GM19438 (cell line): ENCODE data around the gene SMIM23.

ENCODE experiments used
- ATAC-seq: cut with Tn5 transposase; IDR thresholded peaks from one replicate; pipeline ENCODE4 v1.9.1; 2021; ENCODE audit warnings: low read depth; ENCODE audit not compliant: unreplicated experiment

SMIM23 gene

GRCh38 chr5:171785517-171785916 lies at the start of gene SMIM23:
TSS of gene SMIM23 (plus strand) at chr5:171785817. CDS start at chr5:171785872, 55 bp downstream.
- no peak for ATAC-seq

- no peak for ATAC-seq
These were observed 48.4 kb upstream of the SMIM23 start for GRCh38 chr5:171736976-171737891.

- no peak for ATAC-seq
These were observed 47.1 kb upstream of the SMIM23 start for GRCh38 chr5:171738501-171738900.

- no peak for ATAC-seq
These were observed 46.3 kb upstream of the SMIM23 start for GRCh38 chr5:171739271-171739670.

- ATAC-seq, result no peak
These were observed 42.1 kb upstream of the SMIM23 start for GRCh38 chr5:171743436-171744076.

GRCh38 chr5:171744264-171744663 lies 41.4 kb upstream of the SMIM23 start:
- no peak for ATAC-seq

GRCh38 chr5:171744882-171745281 lies 40.7 kb upstream of the SMIM23 start:
- ATAC-seq, result no peak

- ATAC-seq, result no peak
These were observed 40.0 kb upstream of the SMIM23 start for GRCh38 chr5:171745602-171746001.

GRCh38 chr5:171747061-171747859 lies 38.4 kb upstream of the SMIM23 start:
- ATAC-seq, result no peak

- ATAC-seq, result no peak
These were observed 36.9 kb upstream of the SMIM23 start for GRCh38 chr5:171748720-171749119.

GRCh38 chr5:171749365-171749764 lies 36.3 kb upstream of the SMIM23 start:
- ATAC-seq, result no peak

- no peak for ATAC-seq
These were observed 35.3 kb upstream of the SMIM23 start for GRCh38 chr5:171750311-171750788.

- ATAC-seq, result no peak
These were observed 30.2 kb upstream of the SMIM23 start for GRCh38 chr5:171755354-171755821.

GRCh38 chr5:171757853-171758535 lies 27.6 kb upstream of the SMIM23 start:
- ATAC-seq, result no peak

- ATAC-seq, result no peak
These were observed 25.8 kb upstream of the SMIM23 start for GRCh38 chr5:171759777-171760176.

GRCh38 chr5:171762021-171762608 lies 23.5 kb upstream of the SMIM23 start:
- no peak for ATAC-seq

GRCh38 chr5:171762903-171763302 lies 22.7 kb upstream of the SMIM23 start:
- no peak for ATAC-seq

GRCh38 chr5:171764265-171764664 lies 21.4 kb upstream of the SMIM23 start:
- ATAC-seq, result no peak

- ATAC-seq, result no peak
These were observed 18.7 kb upstream of the SMIM23 start for GRCh38 chr5:171766875-171767274.

GRCh38 chr5:171770153-171770552 lies 15.5 kb upstream of the SMIM23 start:
- no peak for ATAC-seq
